ENCODE measurements around the gene DENND6A. TPM values are rescaled to one million over a fixed set of nuclear protein-coding genes. Genes with fewer than 3 reads are reported as not detected.

Gene DENND6A
- total RNA-seq, 1 experiment from 2014 or later: 12.0 TPM

DNA sequence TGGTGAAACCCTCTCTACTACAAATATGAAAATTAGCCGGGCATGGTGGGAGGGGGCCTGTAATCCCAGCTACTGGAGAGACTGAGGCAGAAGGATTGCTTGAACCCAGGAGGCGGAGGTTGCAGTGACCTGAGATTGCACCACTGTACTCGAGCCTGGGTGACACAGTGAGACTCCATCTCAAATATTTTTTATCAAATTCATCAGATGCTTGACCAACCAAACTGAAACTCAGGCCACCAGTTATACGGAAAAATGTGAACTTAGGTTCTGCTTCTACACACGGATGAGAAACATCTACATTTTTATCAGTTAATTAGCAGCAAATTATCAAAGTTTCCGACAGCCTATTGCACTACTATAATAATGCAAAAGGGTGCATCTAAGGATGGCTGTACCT lies 100.6 kb downstream of the DENND6A start:
- Histone ChIP-seq H3K36me3 (replicated peaks; ENCODE audit: control insufficient read depth, insufficient read depth, low read length) (no peaks in the 10 kb centered on the region), H3K27me3 (ENCODE audit: control insufficient read depth, insufficient read depth, low read length) (no peaks in the 10 kb centered on the region), H3K4me3 (ENCODE audit: insufficient read depth, low read depth, low read length) (no peak overlapping the region)
- no peak for DNase-seq

DNA sequence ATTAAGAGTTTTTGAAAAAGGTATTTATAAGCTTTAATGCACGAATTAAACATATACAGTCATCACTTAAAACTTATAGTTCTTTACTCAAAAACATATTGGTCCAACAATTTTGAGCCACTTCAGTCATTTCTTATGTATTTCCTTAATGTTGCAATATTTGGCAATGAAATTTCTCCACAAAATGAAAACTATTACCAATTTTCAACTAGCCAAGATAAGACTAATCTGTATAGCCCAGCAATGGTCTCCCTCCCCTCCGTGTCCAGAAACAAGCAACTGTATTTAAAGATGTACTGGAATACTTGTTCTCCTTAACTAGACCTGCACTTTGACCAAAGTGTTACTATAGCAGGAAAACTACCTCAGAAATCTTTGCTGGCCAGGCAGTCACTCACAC lies 105.0 kb downstream of the DENND6A start:
- no peaks in the 10 kb centered on the region; the same call in 1 of the 2 replicates for H3K36me3 ChIP-seq (replicated peaks; ENCODE audit: control insufficient read depth, insufficient read depth, low read length)
- DNase-seq: no peak
- H3K4me3 ChIP-seq (ENCODE audit: insufficient read depth, low read depth, low read length): no peak overlapping the region
- no peaks in the 10 kb centered on the region for H3K27me3 ChIP-seq (ENCODE audit: control insufficient read depth, insufficient read depth, low read length)

DNA sequence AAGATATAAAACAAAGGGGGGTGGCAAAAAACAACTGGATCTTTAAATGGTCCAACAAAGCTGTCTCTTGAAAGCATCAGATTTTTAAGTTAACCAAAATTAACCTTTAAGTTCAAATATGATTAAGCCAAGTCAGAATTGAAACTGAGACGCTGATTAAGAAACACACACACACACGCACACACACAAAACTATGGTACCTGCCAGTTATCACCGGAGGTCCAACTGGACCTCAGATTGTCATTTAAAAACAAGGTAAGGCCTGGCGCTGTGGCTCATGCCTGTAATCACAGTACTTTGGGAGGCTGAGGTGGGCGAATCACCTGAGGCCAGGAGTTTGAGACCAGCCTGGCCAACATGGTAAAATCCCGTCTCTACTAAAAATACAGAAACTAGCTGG lies 106.1 kb downstream of the DENND6A start:
- no peak for DNase-seq
- no peak overlapping the region for H3K4me3 ChIP-seq (ENCODE audit: insufficient read depth, low read depth, low read length)
- H3K36me3 ChIP-seq (replicated peaks; ENCODE audit: control insufficient read depth, insufficient read depth, low read length): peaks cover 2% of the 10 kb centered on the region
- H3K27me3 ChIP-seq (ENCODE audit: control insufficient read depth, insufficient read depth, low read length): no peaks in the 10 kb centered on the region

DNA sequence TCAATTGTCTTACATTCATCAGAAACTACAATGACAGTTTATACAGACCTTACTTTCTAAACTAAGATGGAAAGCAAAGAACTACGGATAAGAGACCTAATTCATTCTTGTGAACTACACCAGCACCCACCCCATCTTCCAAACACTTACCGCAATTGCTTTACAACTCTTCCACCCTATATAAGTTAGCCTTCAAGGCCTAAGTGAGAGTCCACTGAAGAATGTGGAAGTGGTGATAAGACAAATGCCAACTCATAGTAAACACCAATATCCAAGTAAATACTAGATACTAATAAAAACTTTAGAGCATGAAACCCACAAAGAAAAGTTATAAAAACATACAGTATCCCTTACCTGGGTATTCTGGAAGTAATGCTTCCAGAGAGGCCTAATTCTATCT lies 109.3 kb downstream of the DENND6A start:
- no peak for DNase-seq
- no peak overlapping the region for H3K4me3 ChIP-seq (ENCODE audit: insufficient read depth, low read depth, low read length)
- H3K27me3 ChIP-seq (ENCODE audit: control insufficient read depth, insufficient read depth, low read length): no peaks in the 10 kb centered on the region
- peaks cover 4% of the 10 kb centered on the region for H3K36me3 ChIP-seq (replicated peaks; ENCODE audit: control insufficient read depth, insufficient read depth, low read length)

DNA sequence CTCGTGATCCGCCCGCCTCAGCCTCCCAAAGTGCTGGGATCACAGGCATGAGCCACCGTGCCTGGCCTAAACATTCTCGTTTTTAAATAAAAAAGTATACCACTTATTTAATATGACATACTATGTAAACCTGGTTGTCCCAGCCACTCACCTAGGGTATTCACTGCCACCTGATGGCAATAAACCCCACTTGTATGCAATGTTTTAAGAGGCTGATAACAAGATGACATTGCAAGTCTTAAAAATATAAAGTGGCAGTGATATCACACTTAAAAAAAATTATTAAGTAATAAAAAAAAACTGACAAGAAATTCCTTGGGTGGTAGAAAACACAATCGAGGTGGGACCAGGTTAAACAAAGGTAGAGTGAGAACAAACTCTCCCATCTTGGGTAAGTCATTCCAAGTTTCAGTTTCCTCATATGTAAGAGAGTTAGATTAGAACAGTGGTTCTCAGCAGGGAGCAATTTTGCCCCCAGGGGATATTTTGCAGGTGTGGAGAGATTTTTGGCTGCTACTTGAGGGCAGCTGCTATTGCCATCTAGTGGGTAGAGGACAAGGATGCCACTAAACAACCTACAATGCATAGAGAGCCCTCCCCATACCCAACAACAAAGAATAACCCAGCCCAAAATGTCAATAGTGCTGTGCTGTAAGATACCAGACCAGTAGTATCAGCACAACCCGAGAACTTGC lies 110.3 kb downstream of the DENND6A start:
- no peaks in the 10 kb centered on the region for H3K27me3 ChIP-seq (ENCODE audit: control insufficient read depth, insufficient read depth, low read length)
- DNase-seq: peak; percentile 26
- H3K36me3 ChIP-seq (replicated peaks; ENCODE audit: control insufficient read depth, insufficient read depth, low read length): peaks cover 4% of the 10 kb centered on the region

DNA sequence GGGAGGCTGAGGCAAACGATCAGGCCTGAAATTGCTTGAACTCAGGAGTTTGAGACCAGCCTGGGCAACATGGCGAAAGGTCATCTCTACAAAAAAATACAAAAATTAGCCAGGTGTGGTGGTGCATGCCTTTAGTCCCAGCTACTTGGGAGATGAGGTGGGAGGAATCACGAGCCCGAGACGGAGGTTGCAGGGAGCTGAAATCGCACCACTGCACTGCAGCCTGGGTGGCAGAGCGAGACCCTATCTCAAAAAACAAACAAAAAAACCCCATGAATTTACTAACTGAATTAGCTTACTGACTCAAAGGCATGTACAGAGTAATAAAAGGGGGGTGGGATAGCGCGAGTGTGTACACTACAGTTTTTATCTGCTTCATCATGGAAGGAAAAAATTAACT lies 115.1 kb downstream of the DENND6A start:
- Histone ChIP-seq H3K36me3 (replicated peaks; ENCODE audit: control insufficient read depth, insufficient read depth, low read length) (peaks cover 21% of the 10 kb centered on the region), H3K4me3 (ENCODE audit: insufficient read depth, low read depth, low read length) (no peak overlapping the region), H3K27me3 (ENCODE audit: control insufficient read depth, insufficient read depth, low read length) (no peaks in the 10 kb centered on the region)
- no peak for DNase-seq

More for the DNA sequence above, 110.3 kb downstream of the DENND6A start:
- H3K4me3 ChIP-seq (ENCODE audit: insufficient read depth, low read depth, low read length): no peak overlapping the region

DNA sequence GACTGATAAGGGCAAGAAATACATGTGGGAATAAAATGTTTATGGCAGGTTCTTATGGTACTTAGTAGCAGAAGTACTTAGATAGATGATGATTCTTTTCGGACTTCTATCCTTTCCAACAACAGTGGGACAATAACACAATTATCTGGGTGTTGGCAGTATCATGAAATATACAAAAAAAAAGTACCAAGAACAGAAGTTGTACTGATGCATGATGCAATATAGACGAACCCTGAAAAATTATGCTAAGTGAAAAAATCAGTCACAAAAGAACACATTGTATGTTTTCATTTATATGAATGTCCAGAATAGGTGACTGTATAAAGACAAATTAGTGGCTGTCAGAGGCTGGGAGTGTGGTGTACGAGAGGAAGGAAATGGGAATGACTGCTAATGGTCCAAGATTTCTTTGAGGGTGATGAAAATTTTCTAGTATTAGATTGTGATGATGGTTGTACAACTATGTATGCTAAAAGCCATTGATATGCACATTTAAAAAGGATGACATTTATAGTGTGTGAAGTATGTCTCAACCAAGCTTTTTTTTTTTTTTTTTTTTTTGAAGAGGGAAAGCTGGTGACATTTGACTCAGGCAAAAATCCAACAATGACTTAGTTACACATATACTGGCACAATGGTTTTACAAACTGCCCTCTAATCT lies 116.8 kb downstream of the DENND6A start:
- Histone ChIP-seq H3K4me3 (ENCODE audit: insufficient read depth, low read depth, low read length) (no peak overlapping the region), H3K36me3 (replicated peaks; ENCODE audit: control insufficient read depth, insufficient read depth, low read length) (peaks cover 23% of the 10 kb centered on the region)
- no peak for DNase-seq

More for the DNA sequence above, 116.8 kb downstream of the DENND6A start:
- no peaks in the 10 kb centered on the region for H3K27me3 ChIP-seq (ENCODE audit: control insufficient read depth, insufficient read depth, low read length)

Other genes starting within 250 kb of the DENND6A start
- not detected in 2 replicates for gene DNAH12, start 148.7 kb downstream of the DENND6A start, total RNA-seq (2014; rRNA removed; shearing (Covaris generic))
- 13.2 and 16.1 TPM in 2 replicates for gene PDE12, start 136.8 kb downstream of the DENND6A start, total RNA-seq (2014; rRNA removed; shearing (Covaris generic))
- gene ARF4, start 95.7 kb downstream of the DENND6A start, total RNA-seq (2014; rRNA removed; shearing (Covaris generic)): 152 and 153 TPM in 2 replicates
- gene SLMAP, start 63.2 kb upstream of the DENND6A start, total RNA-seq (2014; rRNA removed; shearing (Covaris generic)): 33.5 and 40.7 TPM in 2 replicates